AG10803 (cell line): ENCODE measurements around the gene TSPAN14.

Experiments used
- DNase-seq: peaks from one replicate; pipeline ENCODE4 v3.0.0; 2010; ENCODE audit warnings: low read depth
- H3K4me3 ChIP-seq: 2 replicates; pipeline ENCODE4 v1.5.1; 2011; ENCODE audit warnings: mild to moderate bottlenecking, low read length, control low read depth
- CTCF ChIP-seq: conservative IDR thresholded peaks from 2 replicates; pipeline ENCODE4 v1.5.1; 2011; ENCODE audit warnings: mild to moderate bottlenecking, low read length, control low read depth, inconsistent platforms

The TSPAN14 gene

GRCh38 chr10:80486785-80487420 lies 32.8 kb downstream of the TSPAN14 start:
- H3K4me3 ChIP-seq = no peak overlapping the region
- no peak for TF ChIP-seq CTCF
- no peak for DNase-seq

GRCh38 chr10:80487421-80487785 lies 33.3 kb downstream of the TSPAN14 start:
- no peak for TF ChIP-seq CTCF
- no peak for DNase-seq
- H3K4me3 ChIP-seq = no peak overlapping the region

DNA sequence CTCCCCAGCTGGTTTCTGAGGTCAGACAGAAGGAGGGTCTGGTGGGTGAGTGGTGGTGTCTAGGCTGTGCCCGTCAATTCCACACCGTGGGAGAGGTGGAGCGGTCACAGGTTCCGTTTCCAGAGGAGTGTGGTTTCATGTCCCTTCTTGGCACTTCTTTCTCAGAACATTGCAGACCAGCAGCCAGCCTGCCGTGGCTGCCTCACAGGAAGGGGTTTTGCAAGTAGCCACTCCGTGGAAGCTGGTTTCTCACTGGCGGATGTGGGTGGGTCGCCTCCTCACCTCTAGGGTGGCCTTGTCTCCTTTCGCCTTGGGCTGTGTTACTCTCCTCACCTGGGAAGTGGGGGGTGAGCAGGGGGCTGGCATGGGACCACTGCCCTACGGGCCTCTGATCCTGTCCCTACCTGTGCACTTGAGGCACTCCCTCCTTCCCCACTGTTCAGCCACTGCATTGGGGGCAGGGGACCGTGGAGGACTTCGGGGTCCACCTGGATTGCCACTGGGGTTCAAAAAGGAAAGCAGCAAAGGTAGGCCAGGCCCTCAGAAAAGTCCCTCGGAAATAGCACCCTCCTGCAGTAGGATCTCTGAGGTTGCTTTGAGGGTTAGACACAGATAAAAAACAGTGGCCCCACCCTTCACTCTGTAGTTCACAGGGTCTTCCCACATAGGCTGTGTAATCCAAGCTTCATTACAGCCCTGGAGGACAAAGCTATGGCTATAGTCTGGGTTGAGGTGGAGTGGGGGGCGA lies 33.9 kb downstream of the TSPAN14 start:
- no peak for DNase-seq
- TF ChIP-seq CTCF = no peak
- H3K4me3 ChIP-seq = no peak overlapping the region

GRCh38 chr10:80488539-80489066 lies 34.5 kb downstream of the TSPAN14 start:
- no peak for DNase-seq

GRCh38 chr10:80489371-80490112 lies 35.4 kb downstream of the TSPAN14 start:
- no peak overlapping the region for H3K4me3 ChIP-seq
- TF ChIP-seq CTCF = no peak
- DNase-seq = no peak

More at GRCh38 chr10:80488539-80489066, 34.5 kb downstream of the TSPAN14 start:
- H3K4me3 ChIP-seq = no peak overlapping the region
- no peak for TF ChIP-seq CTCF

DNA sequence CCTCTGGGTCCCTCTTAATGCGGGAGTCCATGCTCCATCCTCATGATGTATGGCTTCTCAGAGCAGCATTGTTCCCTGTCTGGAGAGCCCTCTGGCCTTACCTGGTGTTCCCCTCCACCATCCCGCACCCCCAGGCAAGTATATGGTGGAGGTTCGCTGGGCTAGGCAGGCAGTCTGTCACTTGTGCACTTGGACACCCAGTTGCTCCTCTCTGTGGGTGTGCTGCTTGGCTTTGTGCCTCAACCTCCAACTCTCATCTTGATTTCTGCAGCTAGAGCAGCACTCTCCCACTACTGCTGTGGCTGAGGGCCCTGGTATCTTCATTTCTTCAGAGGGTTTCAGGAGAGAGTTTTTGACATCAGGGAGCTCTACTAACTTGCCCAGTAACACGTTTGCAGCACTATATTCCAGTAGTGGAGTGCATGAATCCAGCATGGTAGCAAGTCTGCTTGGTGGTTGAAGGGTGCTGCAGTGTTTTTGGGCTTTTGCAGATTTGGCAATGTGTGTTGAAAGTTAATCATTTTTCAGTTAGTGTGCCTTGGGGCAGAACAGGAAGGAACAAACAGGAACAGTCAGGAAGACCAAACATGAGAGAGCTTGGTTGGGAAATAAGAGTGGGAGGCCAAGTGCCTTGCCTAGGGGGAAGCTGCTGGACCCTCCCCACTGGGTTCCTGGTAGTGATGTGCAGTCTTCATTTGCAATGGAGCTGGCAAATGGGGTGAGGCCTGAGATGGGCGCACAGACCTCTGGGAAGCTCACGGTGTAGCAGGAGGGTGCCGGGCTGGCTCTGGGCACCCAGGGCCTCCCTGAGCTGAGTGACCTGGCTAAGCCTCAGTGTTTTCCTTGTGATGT lies 37.4 kb downstream of the TSPAN14 start:
- no peak for DNase-seq
- TF ChIP-seq CTCF = no peak
- no peak overlapping the region for H3K4me3 ChIP-seq
